ENCODE measurements around the gene MINK1.

GRCh38 chr17:4818276-4818675, 14.9 kb upstream of the MINK1 start:
- TF ChIP-seq, protein P1, sequence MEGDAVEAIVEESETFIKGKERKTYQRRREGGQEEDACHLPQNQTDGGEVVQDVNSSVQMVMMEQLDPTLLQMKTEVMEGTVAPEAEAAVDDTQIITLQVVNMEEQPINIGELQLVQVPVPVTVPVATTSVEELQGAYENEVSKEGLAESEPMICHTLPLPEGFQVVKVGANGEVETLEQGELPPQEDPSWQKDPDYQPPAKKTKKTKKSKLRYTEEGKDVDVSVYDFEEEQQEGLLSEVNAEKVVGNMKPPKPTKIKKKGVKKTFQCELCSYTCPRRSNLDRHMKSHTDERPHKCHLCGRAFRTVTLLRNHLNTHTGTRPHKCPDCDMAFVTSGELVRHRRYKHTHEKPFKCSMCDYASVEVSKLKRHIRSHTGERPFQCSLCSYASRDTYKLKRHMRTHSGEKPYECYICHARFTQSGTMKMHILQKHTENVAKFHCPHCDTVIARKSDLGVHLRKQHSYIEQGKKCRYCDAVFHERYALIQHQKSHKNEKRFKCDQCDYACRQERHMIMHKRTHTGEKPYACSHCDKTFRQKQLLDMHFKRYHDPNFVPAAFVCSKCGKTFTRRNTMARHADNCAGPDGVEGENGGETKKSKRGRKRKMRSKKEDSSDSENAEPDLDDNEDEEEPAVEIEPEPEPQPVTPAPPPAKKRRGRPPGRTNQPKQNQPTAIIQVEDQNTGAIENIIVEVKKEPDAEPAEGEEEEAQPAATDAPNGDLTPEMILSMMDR (IDR thresholded peaks at IDR 0.05): no peak
- TF ChIP-seq EZH2 (IDR thresholded peaks at IDR 0.05): no peak
